ENCODE data around the gene PLEKHA4. TPM values are rescaled to one million over a fixed set of nuclear protein-coding genes. Genes with fewer than 3 reads are reported as not detected.

Gene PLEKHA4
- total and polyA plus RNA-seq, 2 of the 13 experiments (the other 11 are each of a cell fraction or from before 2014, with no cell fraction given), result 4.8 to 6.0 TPM

DNA sequence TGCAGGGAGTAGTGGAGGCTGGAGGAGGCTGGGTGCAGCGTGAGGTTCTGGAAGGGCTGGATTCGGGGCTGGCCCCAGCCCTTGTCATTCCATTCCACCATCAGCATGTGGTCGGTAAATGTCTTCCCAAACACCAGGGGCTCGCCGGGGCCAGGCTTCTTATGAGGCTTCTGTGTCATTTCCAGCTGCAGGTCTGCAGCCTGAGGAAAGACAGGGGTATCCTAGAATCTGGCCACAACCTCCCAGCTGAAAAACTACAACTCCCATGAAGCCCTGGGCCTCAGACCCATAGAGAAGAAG, 61.9 kb downstream of the PLEKHA4 start:
- peak overlapping the region in 2 of 3 experiments; percentile 73 to 78; a peak in 3 of 6 replicates for H3K4me3 ChIP-seq (replicated peaks in 1 of 3; ENCODE audit: insufficient read depth in 1 of 3, low read depth in 2 of 3, low read length in 3 of 3)
- no TSS peak for BruUV-seq (replicated peaks)
- H3K27me3 ChIP-seq (ENCODE audit: control insufficient read depth in 1 of 2, insufficient read depth in 2 of 2, low read length in 2 of 2), result no peaks in the 10 kb centered on the region
- TF ChIP-seq RFX3 (CRISPR knock-in tag; IDR thresholded peaks at IDR 0.05), result 0 out of 2 replicates have a peak, but pooled peaks have one; percentile 16
- TF ChIP-seq ZNF747 (CRISPR knock-in tag; IDR thresholded peaks at IDR 0.05; ENCODE audit: borderline replicate concordance), result 0 out of 2 replicates have a peak, but pooled peaks have one; percentile 10
- TF ChIP-seq GPN1 (CRISPR knock-in tag; IDR thresholded peaks at IDR 0.05; ENCODE audit: borderline replicate concordance), result no peak
- TF ChIP-seq, protein P1, sequence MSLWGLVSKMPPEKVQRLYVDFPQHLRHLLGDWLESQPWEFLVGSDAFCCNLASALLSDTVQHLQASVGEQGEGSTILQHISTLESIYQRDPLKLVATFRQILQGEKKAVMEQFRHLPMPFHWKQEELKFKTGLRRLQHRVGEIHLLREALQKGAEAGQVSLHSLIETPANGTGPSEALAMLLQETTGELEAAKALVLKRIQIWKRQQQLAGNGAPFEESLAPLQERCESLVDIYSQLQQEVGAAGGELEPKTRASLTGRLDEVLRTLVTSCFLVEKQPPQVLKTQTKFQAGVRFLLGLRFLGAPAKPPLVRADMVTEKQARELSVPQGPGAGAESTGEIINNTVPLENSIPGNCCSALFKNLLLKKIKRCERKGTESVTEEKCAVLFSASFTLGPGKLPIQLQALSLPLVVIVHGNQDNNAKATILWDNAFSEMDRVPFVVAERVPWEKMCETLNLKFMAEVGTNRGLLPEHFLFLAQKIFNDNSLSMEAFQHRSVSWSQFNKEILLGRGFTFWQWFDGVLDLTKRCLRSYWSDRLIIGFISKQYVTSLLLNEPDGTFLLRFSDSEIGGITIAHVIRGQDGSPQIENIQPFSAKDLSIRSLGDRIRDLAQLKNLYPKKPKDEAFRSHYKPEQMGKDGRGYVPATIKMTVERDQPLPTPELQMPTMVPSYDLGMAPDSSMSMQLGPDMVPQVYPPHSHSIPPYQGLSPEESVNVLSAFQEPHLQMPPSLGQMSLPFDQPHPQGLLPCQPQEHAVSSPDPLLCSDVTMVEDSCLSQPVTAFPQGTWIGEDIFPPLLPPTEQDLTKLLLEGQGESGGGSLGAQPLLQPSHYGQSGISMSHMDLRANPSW (CRISPR knock-in tag; IDR thresholded peaks at IDR 0.05; ENCODE audit: borderline replicate concordance), result 0 out of 2 replicates have a peak, but pooled peaks have one; percentile 2
- peak; percentile 99; the same call in 1 of the 2 replicates for TF ChIP-seq ZNF143 (CRISPR knock-in tag; IDR thresholded peaks at IDR 0.05)
- no peak for TF ChIP-seq CENPT (CRISPR knock-in tag; IDR thresholded peaks at IDR 0.05; ENCODE audit: low read depth)
- TF ChIP-seq GFI1 (CRISPR knock-in tag; IDR thresholded peaks at IDR 0.05; ENCODE audit: borderline replicate concordance), result no peak
- TF ChIP-seq, protein P2, sequence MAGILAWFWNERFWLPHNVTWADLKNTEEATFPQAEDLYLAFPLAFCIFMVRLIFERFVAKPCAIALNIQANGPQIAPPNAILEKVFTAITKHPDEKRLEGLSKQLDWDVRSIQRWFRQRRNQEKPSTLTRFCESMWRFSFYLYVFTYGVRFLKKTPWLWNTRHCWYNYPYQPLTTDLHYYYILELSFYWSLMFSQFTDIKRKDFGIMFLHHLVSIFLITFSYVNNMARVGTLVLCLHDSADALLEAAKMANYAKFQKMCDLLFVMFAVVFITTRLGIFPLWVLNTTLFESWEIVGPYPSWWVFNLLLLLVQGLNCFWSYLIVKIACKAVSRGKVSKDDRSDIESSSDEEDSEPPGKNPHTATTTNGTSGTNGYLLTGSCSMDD (CRISPR knock-in tag; IDR thresholded peaks at IDR 0.05), result no peak
- TF ChIP-seq ZNF567 (CRISPR knock-in tag; IDR thresholded peaks at IDR 0.05; ENCODE audit: borderline replicate concordance), result 0 out of 2 replicates have a peak, but pooled peaks have one; percentile 43
- no peak for TF ChIP-seq SMARCC2 (IDR thresholded peaks at IDR 0.05)
- no peak for TF ChIP-seq WIZ (CRISPR knock-in tag; IDR thresholded peaks at IDR 0.05)
- 0 out of 2 replicates have a peak, but pooled peaks have one; percentile 6 for TF ChIP-seq MAZ (IDR thresholded peaks at IDR 0.05; ENCODE audit: borderline replicate concordance, low read depth, low read length)
- TF ChIP-seq MAZ (CRISPR knock-in tag; IDR thresholded peaks at IDR 0.05; ENCODE audit: low read depth), result no peak
- no peak for TF ChIP-seq GABPA (IDR thresholded peaks at IDR 0.05; ENCODE audit: low read depth, low read length)
- TF ChIP-seq GABPA (CRISPR knock-in tag; IDR thresholded peaks at IDR 0.05; ENCODE audit: low read depth), result peak; percentile 38; the same call in 1 of the 2 replicates
- peak; percentile 89 for TF ChIP-seq ZNF335 (CRISPR knock-in tag; IDR thresholded peaks at IDR 0.05)
- TF ChIP-seq MXI1 (IDR thresholded peaks at IDR 0.05; ENCODE audit: borderline replicate concordance, low read depth, low read length), result 0 out of 3 replicates have a peak, but pooled peaks have one; percentile 19
- 0 out of 2 replicates have a peak, but pooled peaks have one; percentile 21 for TF ChIP-seq ELF1 (CRISPR knock-in tag; IDR thresholded peaks at IDR 0.05)
- TF ChIP-seq, protein P3, sequence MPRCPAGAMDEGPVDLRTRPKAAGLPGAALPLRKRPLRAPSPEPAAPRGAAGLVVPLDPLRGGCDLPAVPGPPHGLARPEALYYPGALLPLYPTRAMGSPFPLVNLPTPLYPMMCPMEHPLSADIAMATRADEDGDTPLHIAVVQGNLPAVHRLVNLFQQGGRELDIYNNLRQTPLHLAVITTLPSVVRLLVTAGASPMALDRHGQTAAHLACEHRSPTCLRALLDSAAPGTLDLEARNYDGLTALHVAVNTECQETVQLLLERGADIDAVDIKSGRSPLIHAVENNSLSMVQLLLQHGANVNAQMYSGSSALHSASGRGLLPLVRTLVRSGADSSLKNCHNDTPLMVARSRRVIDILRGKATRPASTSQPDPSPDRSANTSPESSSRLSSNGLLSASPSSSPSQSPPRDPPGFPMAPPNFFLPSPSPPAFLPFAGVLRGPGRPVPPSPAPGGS (CRISPR knock-in tag; IDR thresholded peaks at IDR 0.05), result no peak
- peak; percentile 78; the same call in 1 of the 2 replicates for TF ChIP-seq CREM (IDR thresholded peaks at IDR 0.05)
- TF ChIP-seq CREM (CRISPR knock-in tag; IDR thresholded peaks at IDR 0.05), result no peak

More for the DNA sequence above, 61.9 kb downstream of the PLEKHA4 start:
- peak overlapping the region; percentile 87 for H3K4me2 ChIP-seq (ENCODE audit: low read depth, low read length)
- H3K4me1 ChIP-seq (ENCODE audit: insufficient read depth, low read length), result peaks cover 38% of the 10 kb centered on the region
- POLR2A ChIA-PET, result interaction anchor here (0.6 to 3.6 kb wide), 27 partner anchors 7 to 232 kb away, joined by 3 to 53 read pairs (median 6); partner anchors contain the start of genes CA11, GYS1, PLEKHA4 and PPP1R15A
- H4K20me1 ChIP-seq (ENCODE audit: insufficient read depth, low read length), result no peaks in the 10 kb centered on the region
- H3K79me2 ChIP-seq (ENCODE audit: insufficient read depth, low read length), result peaks cover 12% of the 10 kb centered on the region
- peak overlapping the region; percentile 82 for H3K27ac ChIP-seq (ENCODE audit: extremely low read length, insufficient read depth, low read length)
- ATAC-seq (no peak), FAIRE-seq (no peak), DNase-seq (ENCODE audit: low spot score) (no peak)
- 0% methylated on average over 2 of the region's 5 CpGs for WGBS (ENCODE audit: low lambda C conversion rate)
- no peaks in the 10 kb centered on the region for H3K9me3 ChIP-seq (ENCODE audit: low read length)
- H3K9ac ChIP-seq (ENCODE audit: insufficient read depth, low read depth, low read length), result peak overlapping the region; percentile 85
- H2AFZ ChIP-seq (ENCODE audit: low read length), result no peak overlapping the region
- H3K36me3 ChIP-seq (replicated peaks in 1 of 2; ENCODE audit: control insufficient read depth in 1 of 2, insufficient read depth in 2 of 2, low read length in 2 of 2), result no peaks in the 10 kb centered on the region
- intact Hi-C loops (cut with micrococcal nuclease; ENCODE audit: unreplicated experiment) (no loop called here), in situ Hi-C loops (cut with HindIII; ENCODE audit: extremely low pct_ligation_motif_present, low pct_unique_long_range_greater_than_20kb) (no loop called here)
- CTCF ChIA-PET (ENCODE audit: low intra/inter-chr PET ratio, low total read pairs), result no interaction called here
